AML-193 (cell line): ENCODE data around the gene UBAP2.
A peak's percentile ranks its signal among the peaks of the same experiment; 100 is the strongest.

Source experiments
- DNase-seq, 2 experiments: peaks; one replicate each; lab custom pipeline; 2025; lab: John Stamatoyannopoulos, UW

UBAP2 gene, protein sequence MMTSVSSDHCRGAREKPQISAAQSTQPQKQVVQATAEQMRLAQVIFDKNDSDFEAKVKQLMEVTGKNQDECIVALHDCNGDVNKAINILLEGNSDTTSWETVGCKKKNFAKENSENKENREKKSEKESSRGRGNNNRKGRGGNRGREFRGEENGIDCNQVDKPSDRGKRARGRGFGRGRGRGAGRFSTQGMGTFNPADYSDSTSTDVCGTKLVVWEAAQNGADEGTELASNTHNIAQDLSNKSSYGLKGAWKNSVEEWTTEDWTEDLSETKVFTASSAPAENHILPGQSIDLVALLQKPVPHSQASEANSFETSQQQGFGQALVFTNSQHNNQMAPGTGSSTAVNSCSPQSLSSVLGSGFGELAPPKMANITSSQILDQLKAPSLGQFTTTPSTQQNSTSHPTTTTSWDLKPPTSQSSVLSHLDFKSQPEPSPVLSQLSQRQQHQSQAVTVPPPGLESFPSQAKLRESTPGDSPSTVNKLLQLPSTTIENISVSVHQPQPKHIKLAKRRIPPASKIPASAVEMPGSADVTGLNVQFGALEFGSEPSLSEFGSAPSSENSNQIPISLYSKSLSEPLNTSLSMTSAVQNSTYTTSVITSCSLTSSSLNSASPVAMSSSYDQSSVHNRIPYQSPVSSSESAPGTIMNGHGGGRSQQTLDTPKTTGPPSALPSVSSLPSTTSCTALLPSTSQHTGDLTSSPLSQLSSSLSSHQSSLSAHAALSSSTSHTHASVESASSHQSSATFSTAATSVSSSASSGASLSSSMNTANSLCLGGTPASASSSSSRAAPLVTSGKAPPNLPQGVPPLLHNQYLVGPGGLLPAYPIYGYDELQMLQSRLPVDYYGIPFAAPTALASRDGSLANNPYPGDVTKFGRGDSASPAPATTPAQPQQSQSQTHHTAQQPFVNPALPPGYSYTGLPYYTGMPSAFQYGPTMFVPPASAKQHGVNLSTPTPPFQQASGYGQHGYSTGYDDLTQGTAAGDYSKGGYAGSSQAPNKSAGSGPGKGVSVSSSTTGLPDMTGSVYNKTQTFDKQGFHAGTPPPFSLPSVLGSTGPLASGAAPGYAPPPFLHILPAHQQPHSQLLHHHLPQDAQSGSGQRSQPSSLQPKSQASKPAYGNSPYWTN

DNA sequence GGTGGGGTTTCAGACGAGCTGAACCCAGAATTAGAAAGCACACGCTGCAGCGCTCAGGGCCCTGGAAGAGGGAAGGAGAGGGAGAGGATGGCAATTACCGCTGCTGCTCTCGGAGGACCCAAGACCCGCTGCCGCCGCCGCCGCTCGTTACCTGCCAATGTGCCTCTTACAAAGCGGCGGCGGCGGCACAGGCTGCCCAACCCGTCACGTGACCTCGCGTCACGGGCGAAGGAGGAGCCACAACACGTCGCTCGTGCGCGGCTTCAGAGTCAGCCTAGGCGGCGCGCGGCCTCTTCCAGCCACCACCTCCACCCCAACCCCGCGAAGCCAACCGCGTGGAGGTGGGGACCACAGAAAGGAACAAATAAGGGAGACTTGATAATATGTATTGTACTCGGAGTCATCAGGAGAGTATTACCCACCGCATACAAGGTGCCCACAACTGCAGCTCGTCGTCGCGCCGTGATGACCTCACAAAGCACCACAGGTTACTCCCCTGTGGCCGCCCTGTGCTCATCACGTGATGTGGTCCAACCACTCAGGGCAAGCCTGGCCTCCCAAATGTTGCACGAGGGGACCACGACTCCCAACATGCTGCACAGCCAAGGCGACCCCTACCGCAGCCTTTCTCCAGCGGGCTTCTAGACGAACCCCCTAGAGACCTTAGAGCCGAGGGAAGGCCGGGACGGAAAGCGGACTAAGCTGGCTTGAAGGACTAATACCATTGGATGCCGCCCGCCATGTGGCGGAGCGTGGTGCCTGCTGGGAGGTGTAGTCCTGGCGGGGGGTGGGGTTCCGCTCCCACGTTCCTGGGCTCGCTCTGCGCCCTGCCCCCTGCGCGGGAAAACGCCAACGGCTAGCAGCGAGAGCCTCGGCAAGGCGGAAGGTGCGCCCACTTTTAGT is at the start of gene UBAP2:
Gene UBAP2, minus strand, starts transcription at position 161 of the 903 bp plus-strand sequence. CDS start 31,739 bp downstream, outside the sequence.
- peak; percentile 90 for DNase-seq

DNA sequence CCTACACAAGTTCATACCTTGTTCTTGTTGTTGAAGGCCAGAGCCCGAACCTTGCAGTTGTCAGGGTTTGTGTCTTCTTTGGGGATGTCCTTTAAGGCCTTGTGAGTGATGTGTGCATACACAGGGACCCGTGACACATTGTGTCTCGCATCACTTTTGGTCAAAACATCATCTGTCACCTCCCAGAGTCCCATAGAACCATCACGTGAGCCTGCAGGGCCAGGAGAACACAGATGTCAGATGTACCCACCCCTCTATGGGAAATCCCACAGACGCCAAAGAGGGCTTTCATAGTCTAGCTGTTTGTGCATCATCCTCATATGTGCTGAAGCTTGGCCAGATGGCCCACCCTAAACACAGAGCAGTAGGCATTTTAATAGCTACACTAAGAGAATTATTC is 49.6 kb upstream of the UBAP2 start:
- DNase-seq = no peak

DNA sequence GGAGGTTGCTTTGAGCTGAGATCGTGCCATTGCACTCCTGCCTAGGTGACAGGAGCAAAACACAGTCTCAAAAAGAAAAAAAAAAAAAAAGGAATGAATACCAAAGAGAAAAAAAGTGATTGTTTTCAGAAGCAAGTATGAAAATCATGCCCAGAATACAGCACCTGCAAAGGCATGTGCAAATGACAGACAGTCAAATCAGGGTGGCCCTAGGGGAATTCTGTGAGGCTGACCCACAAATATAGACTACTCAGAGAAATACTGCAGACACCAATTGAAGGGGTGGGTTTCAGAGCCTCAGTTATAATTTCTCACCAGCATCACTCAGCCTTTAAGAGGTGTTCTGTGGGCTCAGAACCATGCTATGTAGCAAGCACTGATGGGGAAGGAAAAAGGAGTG is 49.2 kb upstream of the UBAP2 start:
- no peak for DNase-seq

- DNase-seq = no peak
Measured at GRCh38 chr9:34096751-34097150, 48.1 kb upstream of the UBAP2 start.

GRCh38 chr9:34093578-34093977 is 44.9 kb upstream of the UBAP2 start:
- DNase-seq = no peak

- no peak for DNase-seq
Measured at GRCh38 chr9:34089311-34089710, 40.6 kb upstream of the UBAP2 start.

DNA sequence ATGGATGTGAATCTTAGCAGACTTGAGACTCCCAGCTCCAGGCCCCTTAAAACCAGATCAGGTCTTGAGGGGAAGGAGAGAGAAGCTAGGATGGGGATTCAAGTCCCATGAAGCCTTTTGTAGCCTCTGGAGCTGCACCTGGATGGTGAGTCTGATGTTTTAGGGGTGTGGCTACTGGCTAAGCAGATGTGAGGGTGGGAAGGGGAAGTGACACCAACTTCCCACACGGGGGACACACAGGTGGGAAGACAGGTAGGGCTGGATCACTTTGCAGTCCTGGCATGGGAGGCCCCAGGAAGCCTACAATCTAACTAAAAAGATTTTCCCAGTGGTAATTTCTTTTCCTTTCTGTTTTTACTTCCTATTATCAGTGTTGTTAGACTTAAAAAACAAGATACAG is 38.7 kb upstream of the UBAP2 start:
- DNase-seq = no peak

DNA sequence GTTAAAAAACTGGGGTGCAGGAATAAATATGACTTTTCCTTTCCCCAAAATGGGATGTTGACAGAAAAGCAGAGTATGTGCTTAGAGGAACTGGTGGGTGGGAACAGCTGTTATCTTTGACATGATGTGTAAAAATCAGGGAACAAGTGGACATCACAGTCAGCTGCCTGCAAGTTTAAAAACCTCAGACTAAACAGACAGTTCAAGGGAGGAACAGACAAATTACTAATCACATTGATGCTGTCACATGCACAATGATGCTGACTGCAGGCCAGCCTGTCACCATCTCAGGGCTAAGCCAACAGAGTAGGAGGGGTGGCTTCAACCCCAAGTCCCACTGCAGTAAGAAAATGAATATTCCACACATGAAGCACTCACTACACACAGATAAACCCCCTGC is 38.2 kb upstream of the UBAP2 start:
- DNase-seq = no peak

DNA sequence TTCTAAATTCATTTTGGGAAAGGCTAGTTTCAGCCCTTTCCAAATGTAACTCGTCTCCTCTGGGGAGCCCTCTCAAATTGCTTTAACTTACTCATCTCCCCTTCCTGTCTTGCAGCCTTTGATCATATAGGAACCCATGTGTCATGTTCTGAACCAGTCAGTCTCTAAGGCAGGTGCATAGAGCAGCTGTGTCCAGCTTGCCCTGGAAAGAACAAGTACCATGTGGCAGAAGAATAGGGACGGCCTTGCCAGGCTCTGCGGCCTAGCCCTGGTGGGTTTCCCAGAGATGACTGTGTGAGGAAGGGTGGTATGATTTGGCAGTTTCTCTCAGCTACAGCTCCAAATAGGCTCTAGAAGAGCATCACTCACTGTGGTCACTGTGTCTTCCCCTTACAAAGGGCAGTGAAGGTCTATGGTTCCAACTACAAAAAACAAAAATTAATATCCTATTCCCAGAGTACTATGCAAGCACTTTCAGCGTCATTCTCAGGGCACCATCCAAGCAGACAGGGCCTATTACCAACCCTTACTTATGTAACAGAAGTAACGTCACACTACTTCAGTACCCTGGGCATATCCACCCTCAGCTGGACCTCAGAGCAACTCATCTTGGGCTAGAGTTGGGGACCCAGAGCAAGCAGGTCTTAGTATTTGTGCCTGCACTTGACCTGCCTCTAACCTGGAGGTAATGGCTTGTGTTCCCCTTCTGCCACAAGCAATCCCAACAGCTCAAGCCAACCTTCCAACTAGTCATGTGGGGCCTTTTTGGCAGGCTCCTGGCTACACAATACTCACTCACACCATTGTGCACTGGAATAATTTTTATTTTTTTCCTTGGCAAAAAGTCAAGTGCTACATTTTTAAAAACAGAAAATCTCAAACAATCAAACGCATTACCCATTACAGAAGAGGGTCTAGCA is 37.2 kb upstream of the UBAP2 start:
- no peak for DNase-seq

DNA sequence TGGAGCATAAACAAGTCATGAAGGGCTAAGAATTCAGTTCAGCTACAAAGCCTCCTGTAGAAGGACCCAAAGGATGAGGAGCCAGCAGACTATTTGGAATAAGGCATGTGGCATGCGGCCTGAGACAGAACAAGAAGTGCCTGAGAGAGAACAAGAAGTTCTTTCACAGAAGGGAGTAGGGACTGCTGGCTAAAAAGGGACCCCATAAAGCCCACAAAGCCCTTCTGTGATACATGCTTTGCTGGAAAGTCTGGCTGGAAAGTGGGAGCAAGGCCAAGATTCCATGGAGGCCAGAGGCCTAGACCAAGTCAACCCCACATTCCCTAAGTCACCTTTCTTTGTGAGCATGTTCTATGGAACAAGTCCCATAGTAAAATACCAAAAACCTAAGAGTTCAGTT is 35.9 kb upstream of the UBAP2 start:
- no peak for DNase-seq

- no peak for DNase-seq
Measured at GRCh38 chr9:34079181-34079580, 30.5 kb upstream of the UBAP2 start.

GRCh38 chr9:34072868-34073590 is 24.3 kb upstream of the UBAP2 start:
- no peak for DNase-seq

DNA sequence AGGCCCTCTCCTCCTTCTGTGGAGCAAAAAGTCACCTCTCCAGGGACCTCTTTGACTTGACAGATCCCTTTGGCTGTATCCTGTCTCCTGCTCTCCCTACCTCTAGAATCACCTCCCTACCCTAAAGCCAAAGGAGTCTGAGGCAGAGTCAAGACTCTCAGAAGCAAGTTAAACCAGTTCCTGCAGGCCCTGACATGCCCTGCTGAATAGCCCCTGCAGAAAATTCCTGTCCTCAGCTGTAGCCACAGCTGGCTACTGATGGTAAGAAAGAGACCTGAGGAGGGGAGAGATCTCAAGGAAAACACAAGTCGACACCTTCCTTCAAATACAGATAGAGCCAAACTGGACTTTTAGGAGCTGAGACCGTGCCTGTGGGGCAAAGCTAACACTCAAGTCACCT is 23.7 kb upstream of the UBAP2 start:
- no peak for DNase-seq

- DNase-seq = no peak
Measured at GRCh38 chr9:34070606-34071324, 22.1 kb upstream of the UBAP2 start.

DNA sequence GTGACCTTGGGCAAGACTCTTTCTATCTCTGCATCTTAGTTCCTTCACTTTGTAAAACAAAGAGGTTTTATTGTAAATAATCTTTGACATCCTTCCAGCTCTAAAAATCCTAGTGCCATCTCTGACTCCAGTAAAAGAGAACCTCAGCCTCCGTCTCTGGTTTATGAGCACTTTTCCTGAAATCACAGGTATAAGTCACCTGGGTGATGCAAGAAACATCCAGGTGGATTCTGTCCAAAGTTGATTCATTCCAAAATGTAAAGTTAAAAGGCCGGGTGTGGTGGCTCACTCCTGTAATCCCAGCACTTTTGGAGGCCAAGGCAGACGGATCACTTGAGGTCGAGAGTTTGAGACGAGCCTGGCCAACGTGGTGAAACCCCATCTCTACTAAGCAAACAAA is 21.1 kb upstream of the UBAP2 start:
- DNase-seq = no peak

- DNase-seq = no peak
Measured at GRCh38 chr9:34065541-34065940, 16.9 kb upstream of the UBAP2 start.

GRCh38 chr9:34059954-34060353 is 11.3 kb upstream of the UBAP2 start:
- DNase-seq = no peak

DNA sequence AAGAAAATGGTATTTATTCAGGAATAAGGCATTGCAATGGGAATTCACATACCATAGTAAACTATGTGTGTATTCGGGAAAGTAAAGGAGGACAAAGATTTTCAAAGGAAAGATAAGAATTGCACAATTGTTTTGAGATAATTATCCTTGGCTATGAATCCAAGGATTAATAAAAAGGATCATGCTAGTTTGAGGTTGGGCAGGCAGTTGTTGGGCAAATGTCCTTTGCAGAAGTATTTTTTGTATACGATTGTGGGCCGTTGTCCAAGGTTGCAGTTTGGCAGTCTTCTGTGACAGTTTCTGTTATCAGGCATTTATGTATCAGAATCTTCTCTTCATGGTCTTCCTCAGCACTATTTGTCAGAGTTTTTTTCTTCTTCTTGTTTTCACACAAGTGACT is 10.6 kb upstream of the UBAP2 start:
- no peak for DNase-seq
